Measurements from ENCODE around the gene PAX5.
A peak's percentile ranks its signal among the peaks of the same experiment; 100 is the strongest.
"Not testable (repeated sequence)": the region's sequence is repeated elsewhere in the genome, so short reads cannot be mapped to it uniquely, and the experiment has no call there.

PAX5 gene

GRCh38 chr9:37033682-37034304 is at the start of gene PAX5:
PAX5 (minus strand) TSS chr9:37034268; CDS start chr9:37034031, 237 bp downstream.
- H3K9me3 ChIP-seq (ENCODE audit: low read length): peaks cover 10% of the 10 kb centered on the region
- H3K27me3 ChIP-seq (ENCODE audit: control insufficient read depth in 1 of 2, insufficient read depth in 2 of 2, low read length in 2 of 2): peaks cover 98 to 100% of the 10 kb centered on the region in 2 donors
- H3K9ac ChIP-seq (ENCODE audit: low read length): no peak within 1 kb of the TSS
- H3K4me3 ChIP-seq (ENCODE audit: low read depth in 1 of 2, low read length in 2 of 2): no peak within 1 kb of the TSS
- no peaks in the 10 kb centered on the region for H3K36me3 ChIP-seq (ENCODE audit: insufficient read depth, low read length)
- peaks cover 40% of the 10 kb centered on the region for H3K4me1 ChIP-seq (ENCODE audit: insufficient read depth, low read length)
- H3K27ac ChIP-seq (ENCODE audit: low read depth, low read length): no peak within 1 kb of the TSS

- Histone ChIP-seq H3K9me3 (ENCODE audit: low read length) (no peaks in the 10 kb centered on the region), H3K36me3 (ENCODE audit: insufficient read depth, low read length) (peaks cover 9% of the 10 kb centered on the region), H3K27ac (ENCODE audit: low read depth, low read length) (no peak overlapping the region), H3K27me3 (ENCODE audit: control insufficient read depth in 1 of 2, insufficient read depth in 2 of 2, low read length in 2 of 2) (no peaks in the 10 kb centered on the region), H3K4me3 (ENCODE audit: low read depth in 1 of 2, low read length in 2 of 2) (no peak overlapping the region), H3K9ac (ENCODE audit: low read length) (no peak overlapping the region), H3K4me1 (ENCODE audit: insufficient read depth, low read length) (peaks cover 5% of the 10 kb centered on the region)
These were observed 49.6 kb upstream of the PAX5 start for GRCh38 chr9:37083654-37084053.

- H3K27me3 ChIP-seq (ENCODE audit: control insufficient read depth in 1 of 2, insufficient read depth in 2 of 2, low read length in 2 of 2): no peaks in the 10 kb centered on the region
- H3K9me3 ChIP-seq (ENCODE audit: low read length): no peaks in the 10 kb centered on the region
- no peak overlapping the region for H3K27ac ChIP-seq (ENCODE audit: low read depth, low read length)
- peaks cover 5% of the 10 kb centered on the region for H3K4me1 ChIP-seq (ENCODE audit: insufficient read depth, low read length)
- peaks cover 5% of the 10 kb centered on the region for H3K36me3 ChIP-seq (ENCODE audit: insufficient read depth, low read length)
- no peak overlapping the region for H3K4me3 ChIP-seq (ENCODE audit: low read depth in 1 of 2, low read length in 2 of 2)
- no peak overlapping the region for H3K9ac ChIP-seq (ENCODE audit: low read length)
These were observed 48.2 kb upstream of the PAX5 start for GRCh38 chr9:37082214-37082765.

GRCh38 chr9:37081507-37081906 is 47.4 kb upstream of the PAX5 start:
- H3K27me3 ChIP-seq (ENCODE audit: control insufficient read depth in 1 of 2, insufficient read depth in 2 of 2, low read length in 2 of 2); H3K27ac ChIP-seq (ENCODE audit: low read depth, low read length); H3K9me3 ChIP-seq (ENCODE audit: low read length); H3K4me1 ChIP-seq (ENCODE audit: insufficient read depth, low read length); H3K4me3 ChIP-seq (ENCODE audit: low read depth in 1 of 2, low read length in 2 of 2); H3K9ac ChIP-seq (ENCODE audit: low read length); H3K36me3 ChIP-seq (ENCODE audit: insufficient read depth, low read length): not testable (repeated sequence)

GRCh38 chr9:37080165-37080628 is 46.1 kb upstream of the PAX5 start:
- H3K4me1 ChIP-seq (ENCODE audit: insufficient read depth, low read length): not testable (repeated sequence)

GRCh38 chr9:37079370-37080164 is 45.5 kb upstream of the PAX5 start:
- Histone ChIP-seq H3K4me1 (ENCODE audit: insufficient read depth, low read length) (peaks cover 5% of the 10 kb centered on the region), H3K36me3 (ENCODE audit: insufficient read depth, low read length) (no peaks in the 10 kb centered on the region), H3K9ac (ENCODE audit: low read length) (peak overlapping the region; percentile 33), H3K27ac (ENCODE audit: low read depth, low read length) (peak overlapping the region; percentile 78), H3K4me3 (ENCODE audit: low read depth in 1 of 2, low read length in 2 of 2) (peak overlapping the region; percentile 38 to 83), H3K9me3 (ENCODE audit: low read length) (no peaks in the 10 kb centered on the region), H3K27me3 (ENCODE audit: control insufficient read depth in 1 of 2, insufficient read depth in 2 of 2, low read length in 2 of 2) (no peaks in the 10 kb centered on the region)

More at GRCh38 chr9:37080165-37080628, 46.1 kb upstream of the PAX5 start:
- H3K4me3 ChIP-seq (ENCODE audit: low read depth in 1 of 2, low read length in 2 of 2): peak overlapping the region; percentile 38 to 83
- H3K9me3 ChIP-seq (ENCODE audit: low read length); H3K27me3 ChIP-seq (ENCODE audit: control insufficient read depth in 1 of 2, insufficient read depth in 2 of 2, low read length in 2 of 2); H3K36me3 ChIP-seq (ENCODE audit: insufficient read depth, low read length): not testable (repeated sequence)
- H3K9ac ChIP-seq (ENCODE audit: low read length): peak overlapping the region; percentile 33
- peak overlapping the region; percentile 78 for H3K27ac ChIP-seq (ENCODE audit: low read depth, low read length)

GRCh38 chr9:37074790-37075189 is 40.7 kb upstream of the PAX5 start:
- not testable (repeated sequence) for H3K4me1 ChIP-seq (ENCODE audit: insufficient read depth, low read length); H3K36me3 ChIP-seq (ENCODE audit: insufficient read depth, low read length); H3K27ac ChIP-seq (ENCODE audit: low read depth, low read length); H3K4me3 ChIP-seq (ENCODE audit: low read depth in 1 of 2, low read length in 2 of 2); H3K9me3 ChIP-seq (ENCODE audit: low read length); H3K9ac ChIP-seq (ENCODE audit: low read length); H3K27me3 ChIP-seq (ENCODE audit: control insufficient read depth in 1 of 2, insufficient read depth in 2 of 2, low read length in 2 of 2)

GRCh38 chr9:37066139-37066725 is 32.2 kb upstream of the PAX5 start:
- H3K36me3 ChIP-seq (ENCODE audit: insufficient read depth, low read length): no peaks in the 10 kb centered on the region
- H3K9ac ChIP-seq (ENCODE audit: low read length): no peak overlapping the region
- H3K4me1 ChIP-seq (ENCODE audit: insufficient read depth, low read length): no peaks in the 10 kb centered on the region
- H3K4me3 ChIP-seq (ENCODE audit: low read depth in 1 of 2, low read length in 2 of 2): no peak overlapping the region
- no peaks in the 10 kb centered on the region for H3K27me3 ChIP-seq (ENCODE audit: control insufficient read depth in 1 of 2, insufficient read depth in 2 of 2, low read length in 2 of 2)
- H3K9me3 ChIP-seq (ENCODE audit: low read length): no peaks in the 10 kb centered on the region
- no peak overlapping the region for H3K27ac ChIP-seq (ENCODE audit: low read depth, low read length)

GRCh38 chr9:37062336-37062735 is 28.3 kb upstream of the PAX5 start:
- H3K27me3 ChIP-seq (ENCODE audit: control insufficient read depth in 1 of 2, insufficient read depth in 2 of 2, low read length in 2 of 2): no peaks in the 10 kb centered on the region

GRCh38 chr9:37061768-37062167 is 27.7 kb upstream of the PAX5 start:
- H3K4me1 ChIP-seq (ENCODE audit: insufficient read depth, low read length): no peaks in the 10 kb centered on the region
- H3K27me3 ChIP-seq (ENCODE audit: control insufficient read depth in 1 of 2, insufficient read depth in 2 of 2, low read length in 2 of 2): no peaks in the 10 kb centered on the region
- H3K36me3 ChIP-seq (ENCODE audit: insufficient read depth, low read length): no peaks in the 10 kb centered on the region
- no peak overlapping the region for H3K27ac ChIP-seq (ENCODE audit: low read depth, low read length)
- no peaks in the 10 kb centered on the region for H3K9me3 ChIP-seq (ENCODE audit: low read length)
- H3K9ac ChIP-seq (ENCODE audit: low read length): no peak overlapping the region
- no peak overlapping the region for H3K4me3 ChIP-seq (ENCODE audit: low read depth in 1 of 2, low read length in 2 of 2)

More at GRCh38 chr9:37062336-37062735, 28.3 kb upstream of the PAX5 start:
- Histone ChIP-seq H3K4me1 (ENCODE audit: insufficient read depth, low read length) (no peaks in the 10 kb centered on the region), H3K27ac (ENCODE audit: low read depth, low read length) (no peak overlapping the region), H3K36me3 (ENCODE audit: insufficient read depth, low read length) (no peaks in the 10 kb centered on the region), H3K4me3 (ENCODE audit: low read depth in 1 of 2, low read length in 2 of 2) (no peak overlapping the region), H3K9me3 (ENCODE audit: low read length) (no peaks in the 10 kb centered on the region), H3K9ac (ENCODE audit: low read length) (no peak overlapping the region)

- H3K36me3 ChIP-seq (ENCODE audit: insufficient read depth, low read length): no peaks in the 10 kb centered on the region
- H3K9ac ChIP-seq (ENCODE audit: low read length): no peak overlapping the region
- no peaks in the 10 kb centered on the region for H3K9me3 ChIP-seq (ENCODE audit: low read length)
- H3K4me3 ChIP-seq (ENCODE audit: low read depth in 1 of 2, low read length in 2 of 2): no peak overlapping the region
- no peak overlapping the region for H3K27ac ChIP-seq (ENCODE audit: low read depth, low read length)
- H3K4me1 ChIP-seq (ENCODE audit: insufficient read depth, low read length): no peaks in the 10 kb centered on the region
- H3K27me3 ChIP-seq (ENCODE audit: control insufficient read depth in 1 of 2, insufficient read depth in 2 of 2, low read length in 2 of 2): no peaks in the 10 kb centered on the region
These were observed 26.8 kb upstream of the PAX5 start for GRCh38 chr9:37060833-37061232.

Measured in muscle layer of colon (tissue), 2 donors.